H9 (cell line): Measurements from ENCODE around the gene SHANK3. TPM values are rescaled to one million over a fixed set of nuclear protein-coding genes. Genes with fewer than 3 reads are reported as not detected.

Experiments
- DNase-seq: peaks from one replicate; pipeline ENCODE4 v3.0.0-alpha.2; 2017
- H2AFZ ChIP-seq: one replicate; pipeline ENCODE4 v1.6.1; 2013; ENCODE audit warnings: mild to moderate bottlenecking, low read length, control low read depth, moderate library complexity
- H2AK5ac ChIP-seq: 2 replicates; pipeline ENCODE4 v1.6.1; 2013; ENCODE audit warnings: low read length, control low read depth, mixed read lengths; ENCODE audit not compliant: insufficient read length
- H2BK120ac ChIP-seq: one replicate; pipeline ENCODE4 v1.6.1; 2013; ENCODE audit warnings: low read depth, mild to moderate bottlenecking, low read length, control low read depth, inconsistent platforms; ENCODE audit not compliant: poor library complexity, severe bottlenecking
- H2BK12ac ChIP-seq: 2 replicates; pipeline ENCODE4 v1.6.1; 2013; ENCODE audit warnings: low read length, control low read depth, mixed read lengths, low read depth; ENCODE audit not compliant: insufficient read length
- H2BK15ac ChIP-seq: 2 replicates; pipeline ENCODE4 v1.6.1; 2013; ENCODE audit warnings: low read depth, low read length, control low read depth
- H2BK20ac ChIP-seq: one replicate; pipeline ENCODE4 v1.6.1; 2013; ENCODE audit warnings: low read depth, mild to moderate bottlenecking, low read length, control low read depth, inconsistent platforms; ENCODE audit not compliant: poor library complexity, severe bottlenecking
- H2BK5ac ChIP-seq: 2 replicates; pipeline ENCODE4 v1.6.1; 2013; ENCODE audit warnings: low read length, control low read depth, mixed read lengths; ENCODE audit not compliant: insufficient read length
- H3K14ac ChIP-seq: 2 replicates; pipeline ENCODE4 v1.6.1; 2013; ENCODE audit warnings: low read length, control low read depth; ENCODE audit not compliant: insufficient read depth
- H3K18ac ChIP-seq: 2 replicates; pipeline ENCODE4 v1.6.1; 2013; ENCODE audit warnings: low read depth, mild to moderate bottlenecking, mixed read lengths, low read length, control low read depth; ENCODE audit not compliant: insufficient read length
- H3K23ac ChIP-seq: 2 replicates; pipeline ENCODE4 v1.6.1; 2013; ENCODE audit warnings: low read length, control low read depth, mixed read lengths, low read depth; ENCODE audit not compliant: insufficient read length
- H3K23me2 ChIP-seq: 2 replicates; pipeline ENCODE4 v1.6.1; 2013; ENCODE audit warnings: low read depth, mild to moderate bottlenecking, mixed read lengths, low read length, control low read depth; ENCODE audit not compliant: insufficient read length, poor library complexity, severe bottlenecking
- H3K27ac ChIP-seq: 2 replicates; pipeline ENCODE4 v1.5.1; 2013; ENCODE audit warnings: low read length, control low read depth, mixed read lengths, low read depth; ENCODE audit not compliant: insufficient read length
- H3K27me3 ChIP-seq: 2 replicates; pipeline ENCODE4 v1.6.1; 2013; ENCODE audit warnings: low read length, control low read depth, inconsistent platforms; ENCODE audit not compliant: insufficient read depth
- H3K4ac ChIP-seq: 2 replicates; pipeline ENCODE4 v1.6.1; 2013; ENCODE audit warnings: low read depth, mild to moderate bottlenecking, control low read depth, inconsistent platforms, low read length, moderate library complexity
- H3K4me1 ChIP-seq: 2 replicates; pipeline ENCODE4 v1.6.1; 2013; ENCODE audit warnings: low read length, control low read depth, inconsistent platforms; ENCODE audit not compliant: insufficient read depth
- H3K4me2 ChIP-seq: 2 replicates; pipeline ENCODE4 v1.6.1; 2013; ENCODE audit warnings: low read length, control low read depth, mixed read lengths; ENCODE audit not compliant: insufficient read length, insufficient read depth
- H3K56ac ChIP-seq: 2 replicates; pipeline ENCODE4 v1.6.1; 2013; ENCODE audit warnings: low read depth, mild to moderate bottlenecking, mixed read lengths, low read length, control low read depth; ENCODE audit not compliant: insufficient read length
- H3K79me1 ChIP-seq: 2 replicates; pipeline ENCODE4 v1.6.1; 2013; ENCODE audit warnings: low read depth, mild to moderate bottlenecking, moderate library complexity, low read length, control low read depth, inconsistent platforms; ENCODE audit not compliant: insufficient read depth, poor library complexity, severe bottlenecking
- H3K79me2 ChIP-seq: 2 replicates; pipeline ENCODE4 v1.6.1; 2013; ENCODE audit warnings: low read length, control low read depth, inconsistent platforms; ENCODE audit not compliant: insufficient read depth
- H3K9ac ChIP-seq: 2 replicates; pipeline ENCODE4 v1.6.1; 2013; ENCODE audit warnings: low read length, control low read depth, mixed read lengths; ENCODE audit not compliant: insufficient read length; ENCODE audit errors: extremely low read depth
- H3K9me3 ChIP-seq: one replicate; pipeline ENCODE4 v1.6.1; 2013; ENCODE audit warnings: low read depth, low read length, inconsistent platforms; ENCODE audit not compliant: control insufficient read depth
- H3T11ph ChIP-seq: one replicate; pipeline ENCODE4 v1.6.1; 2013; ENCODE audit warnings: mild to moderate bottlenecking, low read length, control low read depth, inconsistent platforms
- H4K20me1 ChIP-seq: one replicate; pipeline ENCODE4 v1.6.1; 2013; ENCODE audit not compliant: control insufficient read depth, insufficient read length, insufficient read depth
- H4K5ac ChIP-seq: 2 replicates; pipeline ENCODE4 v1.6.1; 2013; ENCODE audit warnings: low read depth, mild to moderate bottlenecking, mixed read lengths, low read length, control low read depth; ENCODE audit not compliant: insufficient read length
- H4K8ac ChIP-seq: replicated peaks from 2 replicates; pipeline ENCODE4 v1.6.1; 2013; ENCODE audit warnings: low read length, control low read depth, mixed read lengths, low read depth; ENCODE audit not compliant: insufficient read length
- H4K91ac ChIP-seq: 2 replicates; pipeline ENCODE4 v1.6.1; 2013; ENCODE audit warnings: low read depth, mild to moderate bottlenecking, moderate library complexity, mixed read lengths, low read length, control low read depth; ENCODE audit not compliant: insufficient read length
- H3K27ac Mint-ChIP-seq, 3 experiments: 2 replicates in 2 of 3; 3 replicates in 1 of 3; pipeline ENCODE4 v1.8.0; 2020 to 2021; ENCODE audit warnings: mixed read lengths in 3 of 3, mild to moderate bottlenecking in 1 of 3, moderate library complexity in 1 of 3
- H3K27me3 Mint-ChIP-seq: 2 replicates; pipeline ENCODE4 v1.8.0; 2021; ENCODE audit warnings: low read depth, mild to moderate bottlenecking, moderate library complexity, mixed read lengths
- H3K36me3 Mint-ChIP-seq, 3 experiments: 2 replicates in 2 of 3; 3 replicates in 1 of 3; pipeline ENCODE4 v1.8.0; 2020 to 2021; ENCODE audit warnings: low read depth in 3 of 3, mixed read lengths in 3 of 3; ENCODE audit not compliant: insufficient read depth in 1 of 3
- H3K4me1 Mint-ChIP-seq, 2 experiments: 2 replicates each; pipeline ENCODE4 v1.8.0; 2020; ENCODE audit warnings: mixed read lengths in 2 of 2
- H3K4me3 Mint-ChIP-seq, 2 experiments: 2 replicates in 1 of 2; 3 replicates in 1 of 2; pipeline ENCODE4 v1.8.0; 2020 to 2021; ENCODE audit warnings: mild to moderate bottlenecking in 2 of 2, mixed read lengths in 2 of 2, moderate library complexity in 1 of 2
- H3K9me3 Mint-ChIP-seq, 2 experiments: 2 replicates in 1 of 2; 3 replicates in 1 of 2; pipeline ENCODE4 v1.8.0; 2020; ENCODE audit warnings: mild to moderate bottlenecking in 2 of 2, mixed read lengths in 2 of 2, moderate library complexity in 1 of 2
- CTCF ChIP-seq: fragments of 200-600 bp; sonication (generic); conservative IDR thresholded peaks from 3 replicates; pipeline ENCODE4 v1.8.0; 2021; ENCODE audit warnings: antibody characterized with exemption, mild to moderate bottlenecking
- WGBS: extraction: QIAGEN DNeasy Blood & Tissue Kit; methylation state at CpG from one replicate; pipeline ENCODE4 v1.1.7; 2013; ENCODE audit warnings: missing lambda C conversion rate, low lambda C conversion rate, mixed read lengths; ENCODE audit not compliant: insufficient read length; ENCODE audit errors: extremely low coverage; 5-methylcytosine and 5-hydroxymethylcytosine counted together
- total RNA-seq: library from RNA; stranded (reverse); gene quantifications from 2 replicates; pipeline ENCODE4 v1.2.1, GENCODE V29; 2021

Gene SHANK3
- total RNA-seq, 1 experiment from 2014 or later: 8.7 TPM

- Histone ChIP-seq H3K79me1 (no peaks in the 10 kb centered on the region), H3K56ac (no peak overlapping the region), H2BK5ac (no peak overlapping the region), H3K27me3 (peaks cover 6% of the 10 kb centered on the region; the same call in 1 of the 2 replicates), H3K23ac (no peak overlapping the region), H3K9me3 (no peaks in the 10 kb centered on the region), H3K27ac (no peak overlapping the region), H3K79me2 (no peaks in the 10 kb centered on the region), H3K4ac (no peak overlapping the region), H4K8ac (no peak overlapping the region), H2AFZ (no peak overlapping the region), H4K91ac (no peak overlapping the region), H2BK15ac (no peak overlapping the region), H2AK5ac (no peak overlapping the region), H3K23me2 (peaks cover 8% of the 10 kb centered on the region), H3K4me2 (no peak overlapping the region), H2BK120ac (no peak overlapping the region), H2BK20ac (no peak overlapping the region), H2BK12ac (no peak overlapping the region), H3K18ac (no peak overlapping the region), H3T11ph (no peak overlapping the region), H3K14ac (no peak overlapping the region), H4K5ac (no peak overlapping the region), H3K4me1 (no peaks in the 10 kb centered on the region; the same call in 1 of the 2 replicates), H3K9ac (no peak overlapping the region), H4K20me1 (no peaks in the 10 kb centered on the region)
- Mint-ChIP-seq H3K27me3 (peaks cover 79% of the 10 kb centered on the region), H3K4me1 (peaks cover 16 to 36% of the 10 kb centered on the region in 2 experiments), H3K36me3 (no peaks in the 10 kb centered on the region; a peak in 1 of 7 replicates), H3K9me3 (peaks cover 0 to 2% of the 10 kb centered on the region in 2 experiments; a peak in 1 of 5 replicates), H3K27ac (no peak overlapping the region), H3K4me3 (no peak overlapping the region)
- no peak for DNase-seq
- no peak for TF ChIP-seq CTCF
- no CpG with 5 or more reads among the region's 11 CpGs for WGBS
Observed at GRCh38 chr22:50671641-50672040, 982 bp upstream of the SHANK3 start.
